ENCODE measurements around the gene LYST.

GRCh38 chr1:235892734-235893413 lies 26.2 kb upstream of the LYST start:
- no peak for TF ChIP-seq EZH2 (optimal IDR thresholded peaks at IDR 0.05; ENCODE audit: low read depth, low read length)
- no peak for TF ChIP-seq CTCF (IDR thresholded peaks at IDR 0.05; ENCODE audit: low read length)

Measured in MM.1S (cell line).